Prostate gland (tissue), 2 donors: ENCODE measurements around the gene GRIK3. TPM values are rescaled to one million over a fixed set of nuclear protein-coding genes. Genes with fewer than 3 reads are reported as not detected.

Experiments
- DNase-seq: peaks from one replicate; pipeline ENCODE4 v3.0.0-alpha.2; 2019; ENCODE audit warnings: low spot score
- H3K27ac ChIP-seq, 2 donors: fragments of 200-600 bp; sonication (generic); 2 replicates each; pipeline ENCODE4 v1.5.1; 2017 to 2019
- H3K27me3 ChIP-seq: fragments of 200-600 bp; sonication (generic); replicated peaks from 2 replicates; pipeline ENCODE4 v1.5.1; 2019; ENCODE audit not compliant: insufficient read depth
- H3K36me3 ChIP-seq, 2 donors: fragments of 200-600 bp; sonication (generic); 1 replicate in 1 of 2; 2 replicates in 1 of 2; pipeline versions ENCODE4 v1.5.1 to v1.8.1; 2017 to 2019
- H3K4me1 ChIP-seq: fragments of 200-600 bp; sonication (generic); replicated peaks from 2 replicates; pipeline ENCODE4 v1.5.1; 2019
- H3K4me3 ChIP-seq, 2 donors: fragments of 200-600 bp; sonication (generic); 2 replicates each; pipeline ENCODE4 v1.5.1; 2017 to 2019
- H3K9me3 ChIP-seq: fragments of 200-600 bp; sonication (generic); 2 replicates; pipeline ENCODE4 v1.5.1; 2017
- CTCF ChIP-seq, 4 experiments: fragments of 200-600 bp in 2 of 4; fragments of 450-650 bp in 2 of 4; sonication (generic) in 2 of 4; IDR thresholded peaks; 1 replicate in 3 of 4; 2 replicates in 1 of 4; pipeline ENCODE4 v1.5.1; 2016 to 2019; ENCODE audit warnings: antibody characterized with exemption in 4 of 4, mild to moderate bottlenecking in 2 of 4, moderate library complexity in 2 of 4
- POLR2A ChIP-seq: fragments of 450-650 bp; IDR thresholded peaks from one replicate; pipeline ENCODE4 v1.6.1; 2016; ENCODE audit warnings: antibody characterized with exemption, mild to moderate bottlenecking
- POLR2AphosphoS5 ChIP-seq: sonication (generic); formaldehyde crosslinking; IDR thresholded peaks from one replicate; pipeline ENCODE4 v1.6.1; 2017; ENCODE audit warnings: antibody characterized with exemption
- WGBS: methylation state at CpG from one replicate; pipeline ENCODE4 v1.1.5; 2018; 5-methylcytosine and 5-hydroxymethylcytosine counted together
- intact Hi-C: fragments of 100-400 bp; cut with DNase I; formaldehyde crosslinking; loops from one replicate; pipeline ENCODE4 v1.14.2; 2022
- total RNA-seq, 2 donors: library from RNA; depleted of rRNA; stranded (reverse); fragments of >200 nt; gene quantifications; one replicate each; pipeline ENCODE4 v1.1.0, GENCODE V29; 2016

The GRIK3 gene
- total RNA-seq, 2 donors from 2014 or later: 0.36 to 5.9 TPM

- H3K9me3 ChIP-seq: no peaks in the 10 kb centered on the region
- DNase-seq: no peak
- peaks cover 9% of the 10 kb centered on the region for H3K27me3 ChIP-seq
- intact Hi-C loops: no loop called here
- H3K4me3 ChIP-seq: no peak overlapping the region
- no peaks in the 10 kb centered on the region for H3K36me3 ChIP-seq
- TF ChIP-seq POLR2AphosphoS5 (no peak), POLR2A (no peak), CTCF (IDR thresholded peaks at IDR 0.05) (no peak)
- no peaks in the 10 kb centered on the region for H3K4me1 ChIP-seq
- H3K27ac ChIP-seq: no peak overlapping the region
Observed at GRCh38 chr1:37018510-37018909, 15.8 kb downstream of the GRIK3 start.

GRCh38 chr1:37017720-37018119, 16.6 kb downstream of the GRIK3 start:
- Histone ChIP-seq H3K4me1 (no peaks in the 10 kb centered on the region), H3K36me3 (no peaks in the 10 kb centered on the region), H3K27me3 (peaks cover 9% of the 10 kb centered on the region), H3K9me3 (no peaks in the 10 kb centered on the region), H3K4me3 (no peak overlapping the region), H3K27ac (no peak overlapping the region)
- TF ChIP-seq CTCF (IDR thresholded peaks at IDR 0.05): no peak
- DNase-seq: no peak
- intact Hi-C loops: no loop called here
- WGBS: 39% methylated on average over 4 of the region's 4 CpGs

- intact Hi-C loops: no loop called here
- H3K27ac ChIP-seq: no peak overlapping the region
- H3K27me3 ChIP-seq: peaks cover 3% of the 10 kb centered on the region
- H3K4me3 ChIP-seq: no peak overlapping the region
- no peaks in the 10 kb centered on the region for H3K9me3 ChIP-seq
- TF ChIP-seq POLR2AphosphoS5 (no peak), CTCF (IDR thresholded peaks at IDR 0.05) (no peak), POLR2A (no peak)
- DNase-seq: no peak
- no peaks in the 10 kb centered on the region for H3K4me1 ChIP-seq
- H3K36me3 ChIP-seq: no peaks in the 10 kb centered on the region
Observed at GRCh38 chr1:37016121-37016520, 18.2 kb downstream of the GRIK3 start.

GRCh38 chr1:37015713-37016112, 18.6 kb downstream of the GRIK3 start:
- Histone ChIP-seq H3K27me3 (peaks cover 3% of the 10 kb centered on the region), H3K9me3 (no peaks in the 10 kb centered on the region), H3K4me1 (no peaks in the 10 kb centered on the region), H3K27ac (no peak overlapping the region), H3K36me3 (no peaks in the 10 kb centered on the region), H3K4me3 (no peak overlapping the region)
- no peak for DNase-seq
- intact Hi-C loops: no loop called here
- WGBS: 70% methylated on average over 7 of the region's 7 CpGs
- no peak for TF ChIP-seq POLR2A
- TF ChIP-seq POLR2AphosphoS5: no peak
- no peak for TF ChIP-seq CTCF (IDR thresholded peaks at IDR 0.05)

GRCh38 chr1:37012226-37012625, 22.1 kb downstream of the GRIK3 start:
- H3K27ac ChIP-seq: no peak overlapping the region
- H3K27me3 ChIP-seq: peaks cover 3% of the 10 kb centered on the region
- WGBS: 42% methylated on average over 6 of the region's 6 CpGs
- TF ChIP-seq CTCF (IDR thresholded peaks at IDR 0.05) (no peak), POLR2AphosphoS5 (no peak), POLR2A (no peak)
- H3K36me3 ChIP-seq: no peaks in the 10 kb centered on the region
- intact Hi-C loops: no loop called here
- no peak for DNase-seq
- no peak overlapping the region for H3K4me3 ChIP-seq
- no peaks in the 10 kb centered on the region for H3K9me3 ChIP-seq
- H3K4me1 ChIP-seq: no peaks in the 10 kb centered on the region
